Neural cell (in vitro differentiated cells): ENCODE data around the gene COL19A1. TPM values are rescaled to one million over a fixed set of nuclear protein-coding genes. Genes with fewer than 3 reads are reported as not detected.

ENCODE experiments used
- H2AFZ ChIP-seq: fragments of 200-600, 300-800 bp; sonication (generic), shearing (Covaris generic); 2 replicates; pipeline ENCODE4 v1.6.0; 2014; ENCODE audit warnings: low read depth, mild to moderate bottlenecking, antibody characterized with exemption, low read length, moderate library complexity
- H3F3A ChIP-seq: fragments of 200-600 bp; shearing (Covaris generic); 2 replicates; pipeline ENCODE4 v1.6.1; 2016; ENCODE audit warnings: mild to moderate bottlenecking, moderate library complexity, mixed read lengths, antibody characterized with exemption, low read length; ENCODE audit not compliant: insufficient read depth, poor library complexity, severe bottlenecking
- H3K27ac ChIP-seq: fragments of 200-600, 300-800 bp; sonication (generic), shearing (Covaris generic); 2 replicates; pipeline ENCODE4 v1.5.1; 2014; ENCODE audit warnings: mild to moderate bottlenecking, low read length, moderate library complexity
- H3K27me3 ChIP-seq: fragments of 300-800, 200-600 bp; sonication (generic), shearing (Covaris generic); 2 replicates; pipeline ENCODE4 v1.6.0; 2014; ENCODE audit warnings: mild to moderate bottlenecking, low read depth, low read length, moderate library complexity; ENCODE audit not compliant: insufficient read depth
- H3K36me3 ChIP-seq: fragments of 300-800, 200-600 bp; sonication (generic), shearing (Covaris generic); 2 replicates; pipeline ENCODE4 v1.5.1; 2014; ENCODE audit warnings: mild to moderate bottlenecking, antibody characterized with exemption, low read length, moderate library complexity; ENCODE audit not compliant: insufficient read depth
- H3K4me2 ChIP-seq: fragments of 300-800, 200-600 bp; sonication (generic), shearing (Covaris generic); 2 replicates; pipeline ENCODE4 v1.6.0; 2014; ENCODE audit warnings: mild to moderate bottlenecking, low read length
- H3K4me3 ChIP-seq: fragments of 300-800, 200-600 bp; sonication (generic), shearing (Covaris generic); 2 replicates; pipeline ENCODE4 v1.5.1; 2014; ENCODE audit warnings: mild to moderate bottlenecking, low read length, moderate library complexity
- H3K79me2 ChIP-seq: fragments of 200-600 bp; shearing (Covaris generic); replicated peaks from 2 replicates; pipeline ENCODE4 v1.6.0; 2014; ENCODE audit warnings: mild to moderate bottlenecking, low read length, moderate library complexity; ENCODE audit not compliant: insufficient read depth
- H3K9ac ChIP-seq: fragments of 300-800, 200-600 bp; sonication (generic), shearing (Covaris generic); 2 replicates; pipeline ENCODE4 v1.6.1; 2016; ENCODE audit warnings: mild to moderate bottlenecking, low read length, mixed read lengths
- H3K9me2 ChIP-seq: fragments of 200-600 bp; shearing (Covaris generic); 2 replicates; pipeline ENCODE4 v1.6.1; 2016; ENCODE audit warnings: mild to moderate bottlenecking, low read length, mixed read lengths; ENCODE audit not compliant: insufficient read depth
- H3K9me3 ChIP-seq: fragments of 200-600, 300-800 bp; sonication (generic), shearing (Covaris generic); 2 replicates; pipeline ENCODE4 v1.6.1; 2016; ENCODE audit warnings: mild to moderate bottlenecking, mixed run types, low read length, moderate library complexity, mixed read lengths
- H4K20me1 ChIP-seq: fragments of 200-600 bp; shearing (Covaris generic); 2 replicates; pipeline ENCODE4 v1.6.1; 2016; ENCODE audit warnings: mild to moderate bottlenecking, mixed run types; ENCODE audit not compliant: insufficient read depth
- EP300 ChIP-seq: fragments of 450-650 bp; conservative IDR thresholded peaks from 2 replicates; pipeline ENCODE4 v1.6.1; 2014; ENCODE audit warnings: antibody characterized with exemption, mild to moderate bottlenecking, moderate library complexity; ENCODE audit not compliant: poor library complexity, severe bottlenecking
- EZH2 ChIP-seq: fragments of 200-600, 300-800 bp; shearing (Covaris generic), sonication (generic); IDR thresholded peaks from 2 replicates; pipeline ENCODE4 v1.6.1; 2014; ENCODE audit warnings: antibody characterized with exemption, low read length, borderline replicate concordance, mild to moderate bottlenecking; ENCODE audit not compliant: insufficient read depth, poor library complexity, severe bottlenecking
- MXI1 ChIP-seq: fragments of 450-650 bp; conservative IDR thresholded peaks from 2 replicates; pipeline ENCODE4 v1.6.1; 2014; ENCODE audit warnings: antibody characterized with exemption, mild to moderate bottlenecking; ENCODE audit not compliant: poor library complexity, severe bottlenecking
- POLR2AphosphoS5 ChIP-seq: IDR thresholded peaks from 2 replicates; pipeline ENCODE4 v1.6.1; 2012
- RAD21 ChIP-seq: fragments of 450-650 bp; conservative IDR thresholded peaks from 2 replicates; pipeline ENCODE4 v1.6.1; 2014; ENCODE audit warnings: antibody characterized with exemption, mild to moderate bottlenecking, moderate library complexity
- SMC3 ChIP-seq: fragments of 450-650 bp; conservative IDR thresholded peaks from 2 replicates; pipeline ENCODE4 v1.6.1; 2014; ENCODE audit warnings: antibody characterized with exemption, mild to moderate bottlenecking, moderate library complexity; ENCODE audit not compliant: poor library complexity
- TAF1 ChIP-seq: IDR thresholded peaks from 2 replicates; pipeline ENCODE4 v1.6.1; 2012; ENCODE audit warnings: low read depth
- polyA plus RNA-seq: library from polyadenylated mRNA; depleted of rRNA; stranded (reverse); fragments of >200 nt; gene quantifications from 2 replicates; pipeline ENCODE4 v1.2.3, GENCODE V29; 2014
- TF ChIP-seq, protein P1 (sequence below): IDR thresholded peaks from 2 replicates; pipeline ENCODE4 v1.6.1; 2012; ENCODE audit warnings: borderline replicate concordance
- TF ChIP-seq, protein P2 (sequence below): fragments of 450-650 bp; IDR thresholded peaks from 2 replicates; pipeline ENCODE4 v1.5.1; 2014; ENCODE audit warnings: antibody characterized with exemption, mild to moderate bottlenecking, moderate library complexity; ENCODE audit not compliant: poor library complexity, severe bottlenecking

COL19A1 gene
- polyA plus RNA-seq, 1 donor from 2014 or later, result 0.24 TPM

DNA sequence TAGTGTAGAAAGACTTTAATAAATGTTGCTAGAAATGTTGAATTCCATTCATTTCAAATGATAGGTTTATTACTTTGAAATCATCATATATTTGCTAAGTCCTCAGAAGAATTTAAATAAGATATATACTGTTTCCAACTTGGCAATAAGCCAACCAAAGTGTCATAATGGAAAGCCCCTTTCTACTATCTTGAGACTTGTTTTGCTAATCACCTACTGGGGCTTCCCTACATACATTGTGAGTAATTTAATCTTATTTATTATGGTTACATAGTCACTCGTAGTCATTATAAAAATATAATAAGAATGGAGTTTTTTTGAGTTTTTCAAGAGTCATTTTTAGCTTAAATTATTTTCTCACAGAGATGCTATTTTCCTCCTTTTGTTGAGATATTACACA lies 20.7 kb downstream of the COL19A1 start:
- H3K27me3 ChIP-seq, result no peaks in the 10 kb centered on the region
- no peaks in the 10 kb centered on the region for H4K20me1 ChIP-seq
- H3F3A ChIP-seq, result no peaks in the 10 kb centered on the region
- H2AFZ ChIP-seq, result no peak overlapping the region
- H3K4me2 ChIP-seq, result no peak overlapping the region
- no peaks in the 10 kb centered on the region for H3K79me2 ChIP-seq
- H3K9me3 ChIP-seq, result no peaks in the 10 kb centered on the region
- no peak overlapping the region for H3K4me3 ChIP-seq
- H3K9me2 ChIP-seq, result no peaks in the 10 kb centered on the region
- no peak overlapping the region for H3K27ac ChIP-seq
- H3K9ac ChIP-seq, result no peak overlapping the region
- TF ChIP-seq MXI1, result no peak
- TF ChIP-seq, protein P1, sequence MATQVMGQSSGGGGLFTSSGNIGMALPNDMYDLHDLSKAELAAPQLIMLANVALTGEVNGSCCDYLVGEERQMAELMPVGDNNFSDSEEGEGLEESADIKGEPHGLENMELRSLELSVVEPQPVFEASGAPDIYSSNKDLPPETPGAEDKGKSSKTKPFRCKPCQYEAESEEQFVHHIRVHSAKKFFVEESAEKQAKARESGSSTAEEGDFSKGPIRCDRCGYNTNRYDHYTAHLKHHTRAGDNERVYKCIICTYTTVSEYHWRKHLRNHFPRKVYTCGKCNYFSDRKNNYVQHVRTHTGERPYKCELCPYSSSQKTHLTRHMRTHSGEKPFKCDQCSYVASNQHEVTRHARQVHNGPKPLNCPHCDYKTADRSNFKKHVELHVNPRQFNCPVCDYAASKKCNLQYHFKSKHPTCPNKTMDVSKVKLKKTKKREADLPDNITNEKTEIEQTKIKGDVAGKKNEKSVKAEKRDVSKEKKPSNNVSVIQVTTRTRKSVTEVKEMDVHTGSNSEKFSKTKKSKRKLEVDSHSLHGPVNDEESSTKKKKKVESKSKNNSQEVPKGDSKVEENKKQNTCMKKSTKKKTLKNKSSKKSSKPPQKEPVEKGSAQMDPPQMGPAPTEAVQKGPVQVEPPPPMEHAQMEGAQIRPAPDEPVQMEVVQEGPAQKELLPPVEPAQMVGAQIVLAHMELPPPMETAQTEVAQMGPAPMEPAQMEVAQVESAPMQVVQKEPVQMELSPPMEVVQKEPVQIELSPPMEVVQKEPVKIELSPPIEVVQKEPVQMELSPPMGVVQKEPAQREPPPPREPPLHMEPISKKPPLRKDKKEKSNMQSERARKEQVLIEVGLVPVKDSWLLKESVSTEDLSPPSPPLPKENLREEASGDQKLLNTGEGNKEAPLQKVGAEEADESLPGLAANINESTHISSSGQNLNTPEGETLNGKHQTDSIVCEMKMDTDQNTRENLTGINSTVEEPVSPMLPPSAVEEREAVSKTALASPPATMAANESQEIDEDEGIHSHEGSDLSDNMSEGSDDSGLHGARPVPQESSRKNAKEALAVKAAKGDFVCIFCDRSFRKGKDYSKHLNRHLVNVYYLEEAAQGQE, result no peak
- no peak for TF ChIP-seq EP300
- TF ChIP-seq POLR2AphosphoS5, result no peak
- no peak for TF ChIP-seq RAD21
- TF ChIP-seq, protein P2, sequence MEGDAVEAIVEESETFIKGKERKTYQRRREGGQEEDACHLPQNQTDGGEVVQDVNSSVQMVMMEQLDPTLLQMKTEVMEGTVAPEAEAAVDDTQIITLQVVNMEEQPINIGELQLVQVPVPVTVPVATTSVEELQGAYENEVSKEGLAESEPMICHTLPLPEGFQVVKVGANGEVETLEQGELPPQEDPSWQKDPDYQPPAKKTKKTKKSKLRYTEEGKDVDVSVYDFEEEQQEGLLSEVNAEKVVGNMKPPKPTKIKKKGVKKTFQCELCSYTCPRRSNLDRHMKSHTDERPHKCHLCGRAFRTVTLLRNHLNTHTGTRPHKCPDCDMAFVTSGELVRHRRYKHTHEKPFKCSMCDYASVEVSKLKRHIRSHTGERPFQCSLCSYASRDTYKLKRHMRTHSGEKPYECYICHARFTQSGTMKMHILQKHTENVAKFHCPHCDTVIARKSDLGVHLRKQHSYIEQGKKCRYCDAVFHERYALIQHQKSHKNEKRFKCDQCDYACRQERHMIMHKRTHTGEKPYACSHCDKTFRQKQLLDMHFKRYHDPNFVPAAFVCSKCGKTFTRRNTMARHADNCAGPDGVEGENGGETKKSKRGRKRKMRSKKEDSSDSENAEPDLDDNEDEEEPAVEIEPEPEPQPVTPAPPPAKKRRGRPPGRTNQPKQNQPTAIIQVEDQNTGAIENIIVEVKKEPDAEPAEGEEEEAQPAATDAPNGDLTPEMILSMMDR, result no peak
- no peak for TF ChIP-seq SMC3
- TF ChIP-seq TAF1, result no peak
- no peak for TF ChIP-seq EZH2
- H3K36me3 ChIP-seq, result no peaks in the 10 kb centered on the region

DNA sequence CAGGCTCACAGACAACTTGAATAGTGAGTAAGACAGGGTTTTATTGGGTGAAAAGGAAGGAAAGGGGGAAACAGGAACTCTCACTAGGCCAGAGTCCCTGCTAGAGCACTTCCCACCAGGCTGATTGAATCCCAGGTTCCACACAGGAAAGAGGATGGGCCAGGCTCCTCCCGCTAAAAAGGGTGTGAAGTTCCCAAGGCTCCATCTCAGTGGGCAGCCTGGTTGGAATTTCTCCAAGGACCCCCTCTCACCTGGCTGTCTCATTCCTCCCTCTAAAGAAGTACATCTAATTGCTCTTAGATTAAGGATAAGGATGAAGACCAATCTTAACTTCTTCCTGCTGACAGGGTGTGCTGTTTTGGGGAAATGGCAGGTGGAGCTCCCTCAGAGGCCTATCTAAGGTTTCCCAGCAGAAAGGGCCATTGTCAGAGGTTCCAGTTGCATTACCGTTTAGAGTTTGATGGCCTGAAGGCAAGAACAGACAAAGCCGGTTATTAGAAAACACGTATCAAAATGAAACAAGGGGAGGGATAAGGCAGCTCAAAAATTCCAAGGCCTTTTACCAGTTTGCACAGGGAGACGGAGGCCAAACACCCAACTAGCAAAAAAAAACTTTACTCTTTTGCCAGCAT lies 21.5 kb downstream of the COL19A1 start:
- no peaks in the 10 kb centered on the region for H3K36me3 ChIP-seq
- no peak overlapping the region for H3K9ac ChIP-seq
- no peaks in the 10 kb centered on the region for H3K9me3 ChIP-seq
- no peak overlapping the region for H3K4me3 ChIP-seq
- H3K27me3 ChIP-seq, result no peaks in the 10 kb centered on the region
- H3K79me2 ChIP-seq, result no peaks in the 10 kb centered on the region
- no peak overlapping the region for H3K27ac ChIP-seq
- no peaks in the 10 kb centered on the region for H3K9me2 ChIP-seq
- no peak overlapping the region for H2AFZ ChIP-seq
- H3F3A ChIP-seq, result no peaks in the 10 kb centered on the region
- H3K4me2 ChIP-seq, result no peak overlapping the region
- TF ChIP-seq EP300 (no peak), EZH2 (no peak), POLR2AphosphoS5 (no peak), SMC3 (no peak), TAF1 (no peak), MXI1 (no peak), RAD21 (no peak)
- TF ChIP-seq, protein P1, result no peak
- TF ChIP-seq, protein P2, result no peak
- H4K20me1 ChIP-seq, result no peaks in the 10 kb centered on the region
